K562 (cell line): ENCODE measurements around the gene ST6GAL1. TPM values are rescaled to one million over a fixed set of nuclear protein-coding genes. Genes with fewer than 3 reads are reported as not detected.

ENCODE experiments used
- ATAC-seq: fragments of 200-7000 bp; cut with Tn5 transposase; 3 replicates; pipeline ENCODE4 v1.9.1; 2020; ENCODE audit warnings: moderate library complexity
- BruUV-seq: library from RNA; stranded (reverse); fragments of 400-500 nt; replicated peaks from 2 replicates; lab custom pipeline; 2021; lab: Mats Ljungman, UMichigan
- CTCF ChIA-PET: fragments of 300-600 bp; formaldehyde crosslinking; extraction: SDS; loops from one replicate; lab custom pipeline; 2021; ENCODE audit warnings: low intra/inter-chr PET ratio; lab: Yijun Ruan, JAX
- POLR2A ChIA-PET: fragments of 300-600, 350-650 bp; sonication (Branson Sonifier 250); formaldehyde crosslinking; extraction: SDS; loops from one replicate; lab custom pipeline; 2021; ENCODE audit warnings: antibody characterized with exemption, inconsistent platforms; lab: Yijun Ruan, JAX
- DNase-seq, 4 experiments: peaks; one replicate each; pipeline versions ENCODE4 v3.0.0 to v3.0.0-alpha.2; 2011 to 2018; ENCODE audit warnings: low spot score in 3 of 4, mixed read lengths in 3 of 4; ENCODE audit errors: extremely low read depth in 1 of 4
- FAIRE-seq: peaks from 2 replicates; lab custom pipeline; 2011; peaks lifted over from hg19 to GRCh38; lab: Jason Lieb, UNC
- H2AFZ ChIP-seq: 2 replicates; pipeline ENCODE4 v1.6.0; 2011; ENCODE audit warnings: low read depth, low read length, control low read depth, inconsistent platforms
- H3K27ac ChIP-seq: fragments of 200-600 bp; 3 replicates; pipeline ENCODE4 v1.8.0; 2011; ENCODE audit warnings: low read depth, mild to moderate bottlenecking, control low read depth, inconsistent platforms, low read length, moderate library complexity, mixed read lengths; ENCODE audit errors: extremely low read depth
- H3K27me3 ChIP-seq, 2 experiments: fragments of 300-600 bp in 1 of 2; 2 replicates in 1 of 2; 3 replicates in 1 of 2; pipeline versions ENCODE4 v1.6.0 to v1.8.0; 2011; ENCODE audit warnings: inconsistent platforms in 2 of 2, low read length in 2 of 2, mild to moderate bottlenecking in 1 of 2, mixed read lengths in 1 of 2, moderate library complexity in 1 of 2; ENCODE audit not compliant: control insufficient read depth in 2 of 2, insufficient read depth in 2 of 2
- H3K36me3 ChIP-seq: fragments of 300-600 bp; 3 replicates; pipeline ENCODE4 v1.8.0; 2011; ENCODE audit warnings: mild to moderate bottlenecking, low read length, inconsistent platforms; ENCODE audit not compliant: control insufficient read depth, insufficient read depth
- H3K4me1 ChIP-seq, 2 experiments: fragments of 200-600 bp in 1 of 2; replicated peaks in 1 of 2; 2 replicates in 1 of 2; 3 replicates in 1 of 2; pipeline versions ENCODE4 v1.5.1 to v1.8.0; 2011; ENCODE audit warnings: inconsistent platforms in 2 of 2, low read length in 2 of 2, mild to moderate bottlenecking in 1 of 2, mixed read lengths in 1 of 2, moderate library complexity in 1 of 2; ENCODE audit not compliant: control insufficient read depth in 2 of 2, insufficient read depth in 2 of 2
- H3K4me2 ChIP-seq: 2 replicates; pipeline ENCODE4 v1.6.1; 2011; ENCODE audit warnings: low read length, control low read depth, inconsistent platforms, mixed read lengths; ENCODE audit not compliant: insufficient read depth
- H3K4me3 ChIP-seq: fragments of 200-600 bp; sonication (generic), shearing (Covaris generic); 2 replicates; pipeline ENCODE4 v1.5.1; 2016; ENCODE audit warnings: control low read depth, inconsistent platforms
- H3K79me2 ChIP-seq: fragments of 200-600 bp; 3 replicates; pipeline ENCODE4 v1.8.0; 2011; ENCODE audit warnings: low read length, inconsistent platforms; ENCODE audit not compliant: control insufficient read depth, insufficient read depth
- H3K9ac ChIP-seq, 2 experiments: 2 replicates each; pipeline versions ENCODE4 v1.6.0 to v1.6.1; 2011; ENCODE audit warnings: low read depth in 2 of 2, low read length in 2 of 2, control low read depth in 1 of 2, inconsistent platforms in 1 of 2, mild to moderate bottlenecking in 1 of 2, mixed read lengths in 1 of 2; ENCODE audit not compliant: insufficient read depth in 1 of 2
- H3K9me1 ChIP-seq: one replicate; pipeline ENCODE4 v1.6.0; 2011; ENCODE audit warnings: inconsistent platforms, mild to moderate bottlenecking, low read length, moderate library complexity; ENCODE audit not compliant: control insufficient read depth, insufficient read depth
- H3K9me3 ChIP-seq: replicated peaks from 2 replicates; pipeline ENCODE4 v1.5.1; 2011; ENCODE audit warnings: low read depth, low read length, inconsistent platforms; ENCODE audit not compliant: control insufficient read depth, insufficient read depth
- H4K20me1 ChIP-seq: replicated peaks from 2 replicates; pipeline ENCODE4 v1.6.1; 2011; ENCODE audit warnings: low read length, inconsistent platforms, mixed read lengths; ENCODE audit not compliant: control insufficient read depth, insufficient read depth
- BHLHE40 ChIP-seq: IDR thresholded peaks from 2 replicates; pipeline ENCODE4 v1.6.1; 2011; ENCODE audit warnings: low read length, improper control_type of control experiment
- COPS2 ChIP-seq: fragments of 450-650 bp; conservative IDR thresholded peaks from 2 replicates; pipeline ENCODE4 v1.6.1; 2016; ENCODE audit warnings: mild to moderate bottlenecking, moderate library complexity
- GTF2A2 ChIP-seq: IDR thresholded peaks from 2 replicates; pipeline ENCODE4 v1.6.1; 2016; ENCODE audit warnings: mild to moderate bottlenecking, missing genetic modification characterization, missing compliant biosample characterization
- JUNB ChIP-seq: fragments of 450-650 bp; formaldehyde crosslinking; conservative IDR thresholded peaks from 2 replicates; pipeline ENCODE4 v1.4.0; 2020; ENCODE audit warnings: mild to moderate bottlenecking
- MXD1 ChIP-seq: fragments of 250-450 bp; sonication (Bioruptor Pico); IDR thresholded peaks from 2 replicates; pipeline ENCODE4 v1.8.0; 2021; ENCODE audit warnings: borderline replicate concordance, mild to moderate bottlenecking, moderate library complexity; ENCODE audit not compliant: poor library complexity, severe bottlenecking
- RBFOX2 ChIP-seq: fragments of 200-400 bp; formaldehyde crosslinking; IDR thresholded peaks from 2 replicates; pipeline ENCODE4 v1.6.1; 2017; ENCODE audit warnings: low read depth, mild to moderate bottlenecking, low read length, moderate library complexity
- ZBED1 ChIP-seq: IDR thresholded peaks from 2 replicates; pipeline ENCODE4 v1.6.1; 2014
- ZBTB40 ChIP-seq, 2 experiments: fragments of 450-650 bp in 1 of 2; sonication (generic) in 1 of 2; formaldehyde crosslinking in 1 of 2; IDR thresholded peaks; 2 replicates each; pipeline versions ENCODE4 v1.7.1 to v1.9.0; 2016 to 2022; ENCODE audit warnings: inconsistent platforms in 1 of 2, mild to moderate bottlenecking in 1 of 2, missing genetic modification reagents in 1 of 2
- ZNF232 ChIP-seq: sonication (generic); formaldehyde crosslinking; IDR thresholded peaks from 2 replicates; pipeline ENCODE4 v1.8.0; 2022; ENCODE audit warnings: mild to moderate bottlenecking, missing genetic modification reagents
- WGBS: fragments of 100-300 bp; shearing (Covaris generic); methylation state at CpG from one replicate; pipeline ENCODE4 v1.1.6; 2016; ENCODE audit warnings: low coverage, mixed read lengths; ENCODE audit not compliant: insufficient coverage; ENCODE audit errors: missing lambda C conversion rate; 5-methylcytosine and 5-hydroxymethylcytosine counted together
- in situ Hi-C: fragments of 300-500 bp; cut with MboI; formaldehyde crosslinking; loops from 4 replicates; pipeline ENCODE4 v1.15.0; 2018; ENCODE audit warnings: inconsistent platforms, mixed read lengths
- intact Hi-C: fragments of 100-400 bp; cut with micrococcal nuclease; formaldehyde crosslinking; loops from 2 replicates; pipeline ENCODE4 v1.14.2; 2022
- polyA plus RNA-seq, 8 experiments: library from polyadenylated mRNA; depleted of rRNA in 4 of 8; stranded (reverse) in 5 of 8; unstranded in 3 of 8; fragments of >200 nt; fragmentation: Nextera tagmentation in 2 of 8; fragmentation: Illumina TruSeq in 1 of 8; extraction: Ambion mirVana in 2 of 8; extraction: Trizol in 1 of 8; gene quantifications; 2 replicates each; pipeline versions ENCODE4 v1.2.1 to v1.2.3, GENCODE V29; 2011 to 2014; ENCODE audit warnings: inconsistent platforms in 1 of 8, missing spikeins in 1 of 8
- total RNA-seq, 7 experiments: library from RNA; depleted of rRNA in 6 of 7; stranded (reverse); fragments of >200 nt in 6 of 7; fragmentation: Illumina TruSeq in 2 of 7; extraction: Trizol in 2 of 7; gene quantifications; 2 replicates each; pipeline versions ENCODE4 v1.2.1 to v1.2.3, GENCODE V29; 2011 to 2021; ENCODE audit warnings: low replicate concordance in 1 of 7
- TF ChIP-seq, protein P1 (sequence below): fragments of 450-650 bp; conservative IDR thresholded peaks from 2 replicates; pipeline ENCODE4 v1.6.1; 2016; ENCODE audit warnings: missing genetic modification characterization, low read depth, mild to moderate bottlenecking, control low read depth, missing compliant biosample characterization

The ST6GAL1 gene
- total and polyA plus RNA-seq, 9 of the 15 experiments (the other 6 are each of a cell fraction or from before 2014, with no cell fraction given) = 31.9 to 145 (median 71.0) TPM

DNA sequence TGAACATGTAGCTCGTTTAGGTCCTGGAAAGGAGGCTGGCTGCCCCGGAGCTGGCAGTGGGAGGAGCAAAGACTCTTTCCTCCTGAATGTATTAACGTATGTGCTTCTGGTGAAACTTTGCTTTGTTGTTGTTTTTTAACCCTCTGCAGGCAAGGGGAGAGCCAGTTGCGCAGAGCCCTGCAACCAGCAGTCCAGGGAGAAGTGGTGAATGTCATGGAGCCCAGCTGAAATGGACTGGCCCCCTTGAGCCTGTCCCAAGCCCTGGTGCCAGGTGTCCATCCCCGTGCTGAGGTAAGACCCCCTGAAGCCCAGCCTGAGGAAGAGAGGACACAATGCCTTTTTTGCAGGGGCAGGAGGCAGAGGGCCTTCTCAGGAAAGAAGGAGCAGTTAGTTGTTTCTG, 33.3 kb downstream of the ST6GAL1 start (continued):
- TF ChIP-seq, protein P1, sequence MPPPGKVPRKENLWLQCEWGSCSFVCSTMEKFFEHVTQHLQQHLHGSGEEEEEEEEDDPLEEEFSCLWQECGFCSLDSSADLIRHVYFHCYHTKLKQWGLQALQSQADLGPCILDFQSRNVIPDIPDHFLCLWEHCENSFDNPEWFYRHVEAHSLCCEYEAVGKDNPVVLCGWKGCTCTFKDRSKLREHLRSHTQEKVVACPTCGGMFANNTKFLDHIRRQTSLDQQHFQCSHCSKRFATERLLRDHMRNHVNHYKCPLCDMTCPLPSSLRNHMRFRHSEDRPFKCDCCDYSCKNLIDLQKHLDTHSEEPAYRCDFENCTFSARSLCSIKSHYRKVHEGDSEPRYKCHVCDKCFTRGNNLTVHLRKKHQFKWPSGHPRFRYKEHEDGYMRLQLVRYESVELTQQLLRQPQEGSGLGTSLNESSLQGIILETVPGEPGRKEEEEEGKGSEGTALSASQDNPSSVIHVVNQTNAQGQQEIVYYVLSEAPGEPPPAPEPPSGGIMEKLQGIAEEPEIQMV (tag) = no peak
- TF ChIP-seq ZNF232 = no peak
- TF ChIP-seq, all 486 proteins: peak for 0

DNA sequence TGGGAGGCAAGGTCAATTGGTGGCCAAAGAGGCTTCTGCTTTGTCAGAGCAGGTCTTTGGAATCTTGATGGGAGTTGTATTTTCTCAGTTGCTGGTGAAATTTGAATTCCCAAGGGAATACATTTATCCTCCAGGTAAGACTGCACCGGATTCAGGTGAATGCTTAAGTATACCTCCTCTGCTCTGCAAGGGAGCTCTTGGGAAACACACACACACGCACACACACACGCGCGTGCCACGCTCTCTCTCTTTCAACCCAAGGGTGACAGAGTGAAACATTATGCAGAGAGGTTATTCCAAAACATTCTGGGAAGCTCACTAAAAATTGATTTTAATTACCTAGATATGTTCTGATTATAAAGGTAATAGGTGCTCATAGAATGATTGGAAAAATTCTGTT, 33.7 kb downstream of the ST6GAL1 start:
- Histone ChIP-seq H3K9ac (no peak overlapping the region), H3K4me3 (no peak overlapping the region), H3K27ac (no peak overlapping the region), H3K79me2 (peaks cover 19% of the 10 kb centered on the region), H3K9me3 (no peaks in the 10 kb centered on the region), H2AFZ (no peak overlapping the region), H3K4me1 (peaks cover 5 to 10% of the 10 kb centered on the region in 2 experiments; a peak in 3 of 5 replicates), H3K4me2 (no peak overlapping the region), H3K27me3 (no peaks in the 10 kb centered on the region), H3K9me1 (no peaks in the 10 kb centered on the region), H4K20me1 (peaks cover 4% of the 10 kb centered on the region), H3K36me3 (peaks cover 65% of the 10 kb centered on the region)
- in situ Hi-C loops = no loop called here
- ATAC-seq = no peak
- no peak for FAIRE-seq
- CTCF ChIA-PET = no interaction called here
- intact Hi-C loops = no loop called here
- BruUV-seq = no TSS peak
- 95% methylated on average over 6 of the region's 6 CpGs for WGBS
- DNase-seq = no peak
- POLR2A ChIA-PET = interaction anchor here (0.6 kb wide), 1 partner anchor 332 kb away, joined by 4 read pairs; no protein-coding TSS in a partner anchor
- TF ChIP-seq ZBTB40 (IDR thresholded peaks at IDR 0.05) = no peak
- TF ChIP-seq ZBTB40 (CRISPR knock-in tag; IDR thresholded peaks at IDR 0.05) = no peak
- no peak for TF ChIP-seq RBFOX2
- no peak for TF ChIP-seq GTF2A2 (tag)
- TF ChIP-seq COPS2 = no peak
- no peak for TF ChIP-seq BHLHE40
- no peak for TF ChIP-seq MXD1 (CRISPR knock-in tag)
- TF ChIP-seq JUNB (CRISPR knock-in tag) = no peak
- no peak for TF ChIP-seq ZBED1
